A549 (cell line): ENCODE measurements around the gene C1orf141. TPM values are rescaled to one million over a fixed set of nuclear protein-coding genes. Genes with fewer than 3 reads are reported as not detected.

Source experiments
- ATAC-seq, 2 experiments: fragments of 200-7000 bp in 1 of 2; fragments of >200 bp in 1 of 2; cut with Nextera tagmentation in 1 of 2; cut with Tn5 transposase in 1 of 2; 3 replicates each; pipeline versions ENCODE4 v1.8.0 to v1.9.1; 2018 to 2020; ENCODE audit warnings: mild to moderate bottlenecking in 1 of 2, moderate library complexity in 1 of 2
- CTCF ChIA-PET: fragments of 300-600 bp; sonication (Branson Sonifier 250); formaldehyde crosslinking; extraction: SDS; loops from one replicate; lab custom pipeline; 2021; ENCODE audit warnings: antibody characterized with exemption, inconsistent platforms; lab: Yijun Ruan, JAX
- POLR2A ChIA-PET: fragments of 350-600 bp; formaldehyde crosslinking; extraction: SDS; loops from one replicate; lab custom pipeline; 2021; ENCODE audit warnings: antibody characterized with exemption, inconsistent platforms; lab: Yijun Ruan, JAX
- DNase-seq, 2 experiments: peaks; one replicate each; pipeline versions ENCODE4 v3.0.0 to v3.0.0-alpha.2; 2011 to 2016; ENCODE audit warnings: low read depth in 1 of 2, low spot score in 1 of 2
- FAIRE-seq: peaks from 2 replicates; lab custom pipeline; 2011; peaks lifted over from hg19 to GRCh38; lab: Jason Lieb, UNC
- H3K27ac ChIP-seq, 2 experiments: fragments of >200 bp; sonication (Bioruptor Twin); formaldehyde crosslinking; 3 replicates each; pipeline ENCODE4 v1.5.1; 2016 to 2017
- H3K4me1 ChIP-seq: fragments of >200 bp; sonication (Bioruptor Twin); formaldehyde crosslinking; 3 replicates; pipeline ENCODE4 v1.6.1; 2016
- H3K4me2 ChIP-seq: fragments of >200 bp; sonication (Bioruptor Twin); formaldehyde crosslinking; 3 replicates; pipeline ENCODE4 v1.6.1; 2016
- H3K4me3 ChIP-seq: fragments of >200 bp; sonication (Bioruptor Twin); formaldehyde crosslinking; 3 replicates; pipeline ENCODE4 v1.5.1; 2016
- H3K9me3 ChIP-seq: fragments of >200 bp; sonication (Bioruptor Twin); formaldehyde crosslinking; 3 replicates; pipeline ENCODE4 v1.6.1; 2016
- CBX8 ChIP-seq: fragments of 200-600 bp; sonication (generic); IDR thresholded peaks from 2 replicates; pipeline ENCODE4 v1.6.1; 2016
- CEBPB ChIP-seq, 2 experiments: fragments of >200 bp in 1 of 2; sonication (Bioruptor Twin) in 1 of 2; formaldehyde crosslinking in 1 of 2; IDR thresholded peaks; 2 replicates each; pipeline ENCODE4 v1.6.1; 2012 to 2016
- CHD4 ChIP-seq: fragments of 200-600 bp; sonication (generic); IDR thresholded peaks from 2 replicates; pipeline ENCODE4 v1.6.1; 2016; ENCODE audit warnings: antibody characterized with exemption, mild to moderate bottlenecking, borderline replicate concordance
- EHF ChIP-seq: fragments of 250-450 bp; sonication (Bioruptor Pico); IDR thresholded peaks from 2 replicates; pipeline ENCODE4 v1.5.0; 2020; ENCODE audit warnings: mild to moderate bottlenecking
- EP300 ChIP-seq, 2 experiments: fragments of >200 bp; sonication (Bioruptor Twin); formaldehyde crosslinking; IDR thresholded peaks; 2 replicates in 1 of 2; 3 replicates in 1 of 2; pipeline ENCODE4 v1.6.1; 2016 to 2017
- FOSB ChIP-seq: fragments of 250-450 bp; sonication (Bioruptor Pico); IDR thresholded peaks from 2 replicates; pipeline ENCODE4 v1.5.0; 2020; ENCODE audit warnings: mild to moderate bottlenecking, moderate library complexity
- FOSL2 ChIP-seq, 2 experiments: fragments of 450-650 bp in 1 of 2; fragments of >200 bp in 1 of 2; sonication (Bioruptor Twin) in 1 of 2; formaldehyde crosslinking; IDR thresholded peaks; 2 replicates each; pipeline versions ENCODE4 v1.5.0 to v1.6.1; 2016 to 2020; ENCODE audit warnings: mild to moderate bottlenecking in 1 of 2, moderate library complexity in 1 of 2
- FOXS1 ChIP-seq: fragments of 250-450 bp; sonication (Bioruptor Pico); IDR thresholded peaks from 2 replicates; pipeline ENCODE4 v1.5.0; 2020; ENCODE audit warnings: mild to moderate bottlenecking, moderate library complexity
- HOXB5 ChIP-seq: fragments of 250-450 bp; sonication (Bioruptor Pico); IDR thresholded peaks from 2 replicates; pipeline ENCODE4 v1.5.0; 2020; ENCODE audit warnings: mild to moderate bottlenecking, moderate library complexity
- JUN ChIP-seq, 2 experiments: fragments of >200 bp; sonication (Bioruptor Twin); formaldehyde crosslinking; IDR thresholded peaks; 2 replicates in 1 of 2; 3 replicates in 1 of 2; pipeline ENCODE4 v1.6.1; 2016 to 2017
- JUNB ChIP-seq: fragments of >200 bp; sonication (Bioruptor Twin); formaldehyde crosslinking; IDR thresholded peaks from 2 replicates; pipeline ENCODE4 v1.6.1; 2016
- KDM1A ChIP-seq: fragments of 200-600 bp; sonication (generic); IDR thresholded peaks from 2 replicates; pipeline ENCODE4 v1.6.1; 2016; ENCODE audit warnings: low read depth, mild to moderate bottlenecking
- KDM5A ChIP-seq: fragments of 200-600 bp; sonication (generic); IDR thresholded peaks from 2 replicates; pipeline ENCODE4 v1.6.1; 2016; ENCODE audit warnings: antibody characterized with exemption, mild to moderate bottlenecking
- MAFK ChIP-seq: fragments of 450-650 bp; IDR thresholded peaks from 2 replicates; pipeline ENCODE4 v1.6.1; 2014; ENCODE audit not compliant: partially characterized antibody
- MAZ ChIP-seq: fragments of 150-350 bp; IDR thresholded peaks from 2 replicates; pipeline ENCODE4 v1.6.1; 2014; ENCODE audit warnings: antibody characterized with exemption, low read depth, low read length, borderline replicate concordance
- MYC ChIP-seq: IDR thresholded peaks from 2 replicates; pipeline ENCODE4 v1.6.1; 2012; ENCODE audit warnings: mild to moderate bottlenecking, inconsistent platforms, low read length, improper control_type of control experiment, borderline replicate concordance
- NFE2L2 ChIP-seq: fragments of 150-350 bp; conservative IDR thresholded peaks from 2 replicates; pipeline ENCODE4 v1.6.1; 2014; ENCODE audit warnings: low read length
- NR3C1 ChIP-seq: fragments of >200 bp; sonication (Bioruptor Twin); formaldehyde crosslinking; IDR thresholded peaks from 3 replicates; pipeline ENCODE4 v1.6.1; 2017
- POLR2AphosphoS2 ChIP-seq: conservative IDR thresholded peaks from 2 replicates; pipeline ENCODE4 v1.6.1; 2012; ENCODE audit warnings: low read length, improper control_type of control experiment, inconsistent platforms
- RCOR1 ChIP-seq: fragments of 150-350 bp; IDR thresholded peaks from 2 replicates; pipeline ENCODE4 v1.6.1; 2014; ENCODE audit warnings: antibody characterized with exemption, low read length, low read depth
- RNF2 ChIP-seq: fragments of 200-600 bp; sonication (generic); IDR thresholded peaks from 2 replicates; pipeline ENCODE4 v1.6.1; 2016; ENCODE audit warnings: low read depth, mild to moderate bottlenecking, antibody characterized with exemption, moderate library complexity, borderline replicate concordance
- SMC3 ChIP-seq: fragments of >200 bp; sonication (Bioruptor Twin); formaldehyde crosslinking; IDR thresholded peaks from 3 replicates; pipeline ENCODE4 v1.6.1; 2018; ENCODE audit warnings: inconsistent platforms
- SREBF2 ChIP-seq: fragments of 450-650 bp; IDR thresholded peaks from 2 replicates; pipeline ENCODE4 v1.6.1; 2014; ENCODE audit warnings: mild to moderate bottlenecking, moderate library complexity
- TFCP2L1 ChIP-seq: fragments of 250-450 bp; sonication (Bioruptor Pico); IDR thresholded peaks from 2 replicates; pipeline ENCODE4 v1.5.0; 2021; ENCODE audit warnings: mild to moderate bottlenecking
- WGBS: methylation state at CpG from one replicate; pipeline ENCODE4 v1.1.6; 2017; ENCODE audit errors: missing lambda C conversion rate; 5-methylcytosine and 5-hydroxymethylcytosine counted together
- polyA plus RNA-seq, 4 experiments: library from polyadenylated mRNA; depleted of rRNA in 3 of 4; stranded (reverse); fragments of >200 nt; fragmentation: RNase III in 1 of 4; extraction: RNeasy Plus Mini Kit Qiagen cat#74134 plus additional on column Dnase treatment in 1 of 4; gene quantifications; 2 replicates in 3 of 4; 3 replicates in 1 of 4; pipeline ENCODE4 v1.2.3, GENCODE V29; 2011 to 2017
- TF ChIP-seq, protein P1 (sequence below): fragments of 200-600 bp; sonication (generic); IDR thresholded peaks from 2 replicates; pipeline ENCODE4 v1.6.1; 2016; ENCODE audit warnings: antibody characterized with exemption, mild to moderate bottlenecking, moderate library complexity
- TF ChIP-seq, protein P2 (sequence below): IDR thresholded peaks from 2 replicates; pipeline ENCODE4 v1.6.1; 2012
- TF ChIP-seq, protein P3 (sequence below): IDR thresholded peaks from 2 replicates; pipeline ENCODE4 v1.6.1; 2012; ENCODE audit warnings: low read depth, borderline replicate concordance

Gene C1orf141
- polyA plus RNA-seq, 2 of the 4 experiments (the other 2 are of a cell fraction): not detected

DNA sequence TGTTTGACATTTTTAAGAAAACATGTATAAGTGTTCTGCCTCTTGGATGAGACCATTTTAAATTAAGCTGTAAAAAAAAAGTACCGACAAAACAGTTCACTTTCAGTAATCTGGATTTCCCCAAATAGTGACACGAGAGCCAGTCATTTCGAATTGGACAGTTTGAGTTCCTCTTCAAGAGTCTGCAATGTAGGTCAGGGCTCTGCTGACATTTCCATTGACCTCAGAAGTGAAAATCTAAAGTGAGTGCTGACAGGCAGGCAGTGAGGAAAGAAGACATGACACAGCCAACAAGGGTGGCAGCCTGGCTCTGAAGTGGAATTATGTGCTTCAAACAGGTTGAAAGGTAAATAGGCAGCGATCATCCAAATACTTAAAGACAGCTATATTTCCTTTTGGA lies 31.4 kb upstream of the C1orf141 start, which contains the start of gene IL23R (continued):
- TF ChIP-seq, protein P1, sequence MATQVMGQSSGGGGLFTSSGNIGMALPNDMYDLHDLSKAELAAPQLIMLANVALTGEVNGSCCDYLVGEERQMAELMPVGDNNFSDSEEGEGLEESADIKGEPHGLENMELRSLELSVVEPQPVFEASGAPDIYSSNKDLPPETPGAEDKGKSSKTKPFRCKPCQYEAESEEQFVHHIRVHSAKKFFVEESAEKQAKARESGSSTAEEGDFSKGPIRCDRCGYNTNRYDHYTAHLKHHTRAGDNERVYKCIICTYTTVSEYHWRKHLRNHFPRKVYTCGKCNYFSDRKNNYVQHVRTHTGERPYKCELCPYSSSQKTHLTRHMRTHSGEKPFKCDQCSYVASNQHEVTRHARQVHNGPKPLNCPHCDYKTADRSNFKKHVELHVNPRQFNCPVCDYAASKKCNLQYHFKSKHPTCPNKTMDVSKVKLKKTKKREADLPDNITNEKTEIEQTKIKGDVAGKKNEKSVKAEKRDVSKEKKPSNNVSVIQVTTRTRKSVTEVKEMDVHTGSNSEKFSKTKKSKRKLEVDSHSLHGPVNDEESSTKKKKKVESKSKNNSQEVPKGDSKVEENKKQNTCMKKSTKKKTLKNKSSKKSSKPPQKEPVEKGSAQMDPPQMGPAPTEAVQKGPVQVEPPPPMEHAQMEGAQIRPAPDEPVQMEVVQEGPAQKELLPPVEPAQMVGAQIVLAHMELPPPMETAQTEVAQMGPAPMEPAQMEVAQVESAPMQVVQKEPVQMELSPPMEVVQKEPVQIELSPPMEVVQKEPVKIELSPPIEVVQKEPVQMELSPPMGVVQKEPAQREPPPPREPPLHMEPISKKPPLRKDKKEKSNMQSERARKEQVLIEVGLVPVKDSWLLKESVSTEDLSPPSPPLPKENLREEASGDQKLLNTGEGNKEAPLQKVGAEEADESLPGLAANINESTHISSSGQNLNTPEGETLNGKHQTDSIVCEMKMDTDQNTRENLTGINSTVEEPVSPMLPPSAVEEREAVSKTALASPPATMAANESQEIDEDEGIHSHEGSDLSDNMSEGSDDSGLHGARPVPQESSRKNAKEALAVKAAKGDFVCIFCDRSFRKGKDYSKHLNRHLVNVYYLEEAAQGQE: no peak
- TF ChIP-seq EP300 (IDR thresholded peaks at IDR 0.05) (no peak), FOXS1 (CRISPR knock-in tag) (no peak), RCOR1 (no peak), MYC (no peak)

DNA sequence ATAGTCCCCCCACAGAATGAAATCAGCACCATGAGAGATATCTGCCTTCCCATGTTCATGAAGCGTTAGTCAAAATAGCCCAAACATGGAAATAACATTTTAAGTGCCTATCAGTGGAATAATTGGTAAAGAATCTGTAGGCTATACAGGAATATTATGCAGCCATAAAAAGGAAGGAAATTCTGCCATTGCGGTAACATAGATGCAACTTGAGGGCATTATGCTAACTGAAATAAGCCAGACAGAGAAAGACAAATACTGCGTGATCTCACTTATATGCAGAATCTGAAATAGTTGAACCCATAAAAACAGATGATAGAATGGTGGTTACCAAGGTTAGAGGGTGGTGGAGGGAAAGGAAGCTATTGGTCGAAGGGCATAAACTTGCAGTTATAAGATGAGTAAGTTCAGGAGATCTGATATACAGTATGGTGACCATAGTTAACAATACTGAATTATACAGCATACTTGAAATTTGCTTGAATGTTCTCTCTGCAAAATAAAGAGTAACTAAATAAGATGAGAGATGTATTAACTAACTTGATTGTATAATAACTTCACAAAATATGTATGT lies 30.8 kb upstream of the C1orf141 start:
- CTCF ChIA-PET: interaction anchor here (0.6 to 3.6 kb wide), 2 partner anchors 17 to 1747 kb away, joined by 6 to 15 read pairs; no protein-coding TSS in a partner anchor
- no peak for TF ChIP-seq RNF2
- no peak for TF ChIP-seq RCOR1
- TF ChIP-seq SMC3: no peak
- TF ChIP-seq TFCP2L1 (CRISPR knock-in tag): no peak
- TF ChIP-seq NFE2L2: no peak
- no peak for TF ChIP-seq SREBF2
- no peak for TF ChIP-seq CHD4
- TF ChIP-seq, protein P2, sequence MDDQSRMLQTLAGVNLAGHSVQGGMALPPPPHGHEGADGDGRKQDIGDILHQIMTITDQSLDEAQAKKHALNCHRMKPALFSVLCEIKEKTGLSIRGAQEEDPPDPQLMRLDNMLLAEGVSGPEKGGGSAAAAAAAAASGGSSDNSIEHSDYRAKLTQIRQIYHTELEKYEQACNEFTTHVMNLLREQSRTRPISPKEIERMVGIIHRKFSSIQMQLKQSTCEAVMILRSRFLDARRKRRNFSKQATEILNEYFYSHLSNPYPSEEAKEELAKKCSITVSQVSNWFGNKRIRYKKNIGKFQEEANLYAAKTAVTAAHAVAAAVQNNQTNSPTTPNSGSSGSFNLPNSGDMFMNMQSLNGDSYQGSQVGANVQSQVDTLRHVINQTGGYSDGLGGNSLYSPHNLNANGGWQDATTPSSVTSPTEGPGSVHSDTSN: no peak
- no peak for TF ChIP-seq CBX8
- no peak for TF ChIP-seq KDM1A
- TF ChIP-seq, protein P3, sequence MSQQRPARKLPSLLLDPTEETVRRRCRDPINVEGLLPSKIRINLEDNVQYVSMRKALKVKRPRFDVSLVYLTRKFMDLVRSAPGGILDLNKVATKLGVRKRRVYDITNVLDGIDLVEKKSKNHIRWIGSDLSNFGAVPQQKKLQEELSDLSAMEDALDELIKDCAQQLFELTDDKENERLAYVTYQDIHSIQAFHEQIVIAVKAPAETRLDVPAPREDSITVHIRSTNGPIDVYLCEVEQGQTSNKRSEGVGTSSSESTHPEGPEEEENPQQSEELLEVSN: no peak
- TF ChIP-seq MAFK: no peak
- TF ChIP-seq NR3C1: no peak
- no peak for TF ChIP-seq HOXB5 (CRISPR knock-in tag)
- no peak for TF ChIP-seq FOSB (CRISPR knock-in tag)
- no peak for TF ChIP-seq KDM5A
- TF ChIP-seq POLR2AphosphoS2: no peak
- 68% methylated on average over 4 of the region's 4 CpGs for WGBS
- FAIRE-seq (no peak), ATAC-seq (no peak), DNase-seq (no peak)
- Histone ChIP-seq H3K4me3 (no peak overlapping the region), H3K4me2 (no peak overlapping the region), H3K9me3 (no peaks in the 10 kb centered on the region), H3K4me1 (peaks cover 4% of the 10 kb centered on the region; the same call in 1 of the 3 replicates), H3K27ac (no peak overlapping the region)
- POLR2A ChIA-PET: no interaction called here

DNA sequence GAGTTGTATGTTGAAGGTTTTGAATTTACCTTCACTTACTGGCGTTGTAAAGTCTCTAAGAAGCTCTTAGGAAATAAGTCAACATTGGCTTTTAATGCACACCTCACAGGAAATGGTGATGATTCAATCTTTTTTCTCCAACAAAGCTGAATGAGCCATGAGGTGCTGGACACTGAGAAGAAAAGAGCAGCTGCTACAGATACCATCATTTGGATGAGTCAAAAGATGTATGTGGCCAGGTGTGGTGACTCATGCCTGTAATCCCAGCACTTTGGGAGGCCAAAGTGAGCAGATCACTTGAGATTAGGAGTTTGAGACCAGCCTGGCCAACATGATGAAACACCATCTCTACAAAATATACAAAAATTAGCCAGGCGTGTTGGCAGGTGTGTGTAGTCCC lies 28.2 kb upstream of the C1orf141 start:
- Histone ChIP-seq H3K4me1 (peaks cover 4% of the 10 kb centered on the region; the same call in 1 of the 3 replicates), H3K4me3 (no peak overlapping the region), H3K27ac (no peak overlapping the region), H3K9me3 (no peaks in the 10 kb centered on the region), H3K4me2 (no peak overlapping the region)
- ChIA-PET CTCF (interaction anchor here (1.3 to 2.6 kb wide), 2 partner anchors 14 to 167 kb away, joined by 3 to 7 read pairs; no protein-coding TSS in a partner anchor), POLR2A (interaction anchor here (0.5 to 1.1 kb wide), 2 partner anchors 103 to 365 kb away, joined by 3 read pairs; no protein-coding TSS in a partner anchor)
- ATAC-seq (0 out of 6 replicates have a peak, but pooled peaks of 1 of the 2 experiments have one; percentile 34), DNase-seq (peak in 1 of 2 experiments; percentile 37), FAIRE-seq (no peak)
- WGBS: 44% methylated on average over 2 of the region's 2 CpGs
- TF ChIP-seq EP300 (IDR thresholded peaks at IDR 0.05): no peak
- TF ChIP-seq FOSL2 (IDR thresholded peaks at IDR 0.05): peak; percentile 51; the same call in 1 of the 2 replicates
- TF ChIP-seq FOSL2 (CRISPR knock-in tag; IDR thresholded peaks at IDR 0.05): peak; percentile 50
- TF ChIP-seq JUNB: peak; percentile 58
- no peak for TF ChIP-seq EHF (CRISPR knock-in tag)
- TF ChIP-seq MAZ: no peak
- 0 out of 4 replicates have a peak, but pooled peaks of 1 of the 2 experiments have one; percentile 5 for TF ChIP-seq CEBPB (IDR thresholded peaks at IDR 0.05)
- no peak for TF ChIP-seq JUN (IDR thresholded peaks at IDR 0.05)
